ENCODE data around the gene TMEM80. TPM values are rescaled to one million over a fixed set of nuclear protein-coding genes. Genes with fewer than 3 reads are reported as not detected.

The TMEM80 gene
- total RNA-seq, 2 experiments from 2014 or later, result 9.5 to 9.8 TPM

- Mint-ChIP-seq H3K4me3 (no peak overlapping the region), H3K9me3 (no peaks in the 10 kb centered on the region), H3K27ac (no peak overlapping the region), H3K27me3 (no peaks in the 10 kb centered on the region), H3K4me1 (ENCODE audit: low read depth) (peaks cover 13% of the 10 kb centered on the region), H3K36me3 (no peaks in the 10 kb centered on the region)
- ChIA-PET CTCF (no interaction called here), POLR2A (no interaction called here)
- intact Hi-C loops (cut with micrococcal nuclease), result no loop called here
- DNase-seq, result no peak
These were observed 46.5 kb downstream of the TMEM80 start for GRCh38 chr11:742156-742546.

- ChIA-PET POLR2A (no interaction called here), CTCF (no interaction called here)
- DNase-seq, result no peak
- H3K36me3 Mint-ChIP-seq, result no peaks in the 10 kb centered on the region
- no peak overlapping the region for H3K27ac Mint-ChIP-seq
- intact Hi-C loops (cut with micrococcal nuclease), result no loop called here
- peaks cover 8% of the 10 kb centered on the region for H3K4me1 Mint-ChIP-seq (ENCODE audit: low read depth)
- no peak overlapping the region for H3K4me3 Mint-ChIP-seq
- no peaks in the 10 kb centered on the region for H3K27me3 Mint-ChIP-seq
- no peaks in the 10 kb centered on the region for H3K9me3 Mint-ChIP-seq
These were observed 47.1 kb downstream of the TMEM80 start for GRCh38 chr11:742571-743201.

- no peak overlapping the region for H3K4me3 Mint-ChIP-seq
- H3K4me1 Mint-ChIP-seq (ENCODE audit: low read depth), result peaks cover 14% of the 10 kb centered on the region
- CTCF ChIA-PET, result interaction anchor here (2.1 to 3.6 kb wide), 2 partner anchors 17 to 19 kb away, joined by 5 to 16 read pairs; no protein-coding TSS in a partner anchor
- DNase-seq, result no peak
- POLR2A ChIA-PET, result no interaction called here
- H3K27me3 Mint-ChIP-seq, result no peaks in the 10 kb centered on the region
- peaks cover 2% of the 10 kb centered on the region for H3K36me3 Mint-ChIP-seq
- no peaks in the 10 kb centered on the region for H3K9me3 Mint-ChIP-seq
- intact Hi-C loops (cut with micrococcal nuclease), result no loop called here
- no peak overlapping the region for H3K27ac Mint-ChIP-seq
These were observed 49.8 kb downstream of the TMEM80 start for GRCh38 chr11:745428-745827.

GRCh38 chr11:746289-747157 is 50.9 kb downstream of the TMEM80 start:
- H3K4me3 Mint-ChIP-seq, result peak overlapping the region; percentile 81
- H3K27ac Mint-ChIP-seq, result no peak overlapping the region
- ChIA-PET POLR2A (interaction anchor here (0.5 to 2.9 kb wide), 6 partner anchors 8 to 219 kb away, joined by 3 to 13 read pairs (median 6); no protein-coding TSS in a partner anchor), CTCF (interaction anchor here (1.0 to 3.6 kb wide), 3 partner anchors 20 to 185 kb away, joined by 3 to 16 read pairs (median 3); no protein-coding TSS in a partner anchor)
- H3K9me3 Mint-ChIP-seq, result no peaks in the 10 kb centered on the region
- peaks cover 2% of the 10 kb centered on the region for H3K36me3 Mint-ChIP-seq
- peak; percentile 54 for DNase-seq
- H3K27me3 Mint-ChIP-seq, result no peaks in the 10 kb centered on the region
- peaks cover 14% of the 10 kb centered on the region for H3K4me1 Mint-ChIP-seq (ENCODE audit: low read depth)
- intact Hi-C loops (cut with micrococcal nuclease), result loop anchor here (1.0 to 2.0 kb wide), 3 partner anchors 20 to 51 kb away; partner anchors contain the start of genes DEAF1 and TMEM80

- H3K27me3 Mint-ChIP-seq, result no peaks in the 10 kb centered on the region
- no peaks in the 10 kb centered on the region for H3K9me3 Mint-ChIP-seq
- peaks cover 17% of the 10 kb centered on the region for H3K4me1 Mint-ChIP-seq (ENCODE audit: low read depth)
- DNase-seq, result peak; percentile 92
- intact Hi-C loops (cut with micrococcal nuclease), result loop anchor here (1.0 to 2.0 kb wide), 3 partner anchors 21 to 52 kb away; partner anchors contain the start of genes DEAF1 and TMEM80
- ChIA-PET POLR2A (interaction anchor here (0.5 to 2.9 kb wide), 9 partner anchors 9 to 220 kb away, joined by 3 to 13 read pairs (median 4); no protein-coding TSS in a partner anchor), CTCF (interaction anchor here (0.8 to 3.6 kb wide), 5 partner anchors 12 to 193 kb away, joined by 3 to 16 read pairs (median 5); no protein-coding TSS in a partner anchor)
- H3K27ac Mint-ChIP-seq, result peak within 1 kb of the TSS; percentile 54
- peaks cover 3% of the 10 kb centered on the region for H3K36me3 Mint-ChIP-seq
- peak within 1 kb of the TSS; percentile 81 for H3K4me3 Mint-ChIP-seq
These were observed 51.8 kb downstream of the TMEM80 start, which contains the start of gene TALDO1 for GRCh38 chr11:747158-748006. TSS of gene TALDO1 (plus strand) at chr11:747464. CDS start at chr11:747482, 18 bp downstream.

GRCh38 chr11:748007-748359 is 52.4 kb downstream of the TMEM80 start:
- H3K36me3 Mint-ChIP-seq, result peaks cover 8% of the 10 kb centered on the region
- no peak for DNase-seq
- H3K9me3 Mint-ChIP-seq, result no peaks in the 10 kb centered on the region
- ChIA-PET POLR2A (interaction anchor here (0.6 to 2.9 kb wide), 8 partner anchors 9 to 55 kb away, joined by 3 to 13 read pairs (median 3); partner anchors contain the start of gene CEND1), CTCF (interaction anchor here (1.4 to 3.6 kb wide), 3 partner anchors 14 to 193 kb away, joined by 5 to 16 read pairs (median 7); no protein-coding TSS in a partner anchor)
- intact Hi-C loops (cut with micrococcal nuclease), result no loop called here
- H3K27ac Mint-ChIP-seq, result peak overlapping the region; percentile 54
- peaks cover 17% of the 10 kb centered on the region for H3K4me1 Mint-ChIP-seq (ENCODE audit: low read depth)
- no peaks in the 10 kb centered on the region for H3K27me3 Mint-ChIP-seq
- peak overlapping the region; percentile 81 for H3K4me3 Mint-ChIP-seq

GRCh38 chr11:749731-750130 is 54.1 kb downstream of the TMEM80 start:
- Mint-ChIP-seq H3K4me3 (peak overlapping the region; percentile 26), H3K4me1 (ENCODE audit: low read depth) (peaks cover 17% of the 10 kb centered on the region), H3K27me3 (no peaks in the 10 kb centered on the region), H3K36me3 (peaks cover 8% of the 10 kb centered on the region), H3K9me3 (no peaks in the 10 kb centered on the region), H3K27ac (peak overlapping the region; percentile 33)
- POLR2A ChIA-PET, result no interaction called here
- CTCF ChIA-PET, result no interaction called here
- DNase-seq, result no peak
- intact Hi-C loops (cut with micrococcal nuclease), result no loop called here

Other genes with a start within 250 kb of the TMEM80 start
- gene PTDSS2, start 245.5 kb upstream of the TMEM80 start, total RNA-seq, result 10 to 100 TPM; 15.0 to 16.7 TPM
- gene RNH1, start 188.6 kb upstream of the TMEM80 start, total RNA-seq, result 100 to 1,000 TPM; 127 to 134 TPM
- gene HRAS, start 160.2 kb upstream of the TMEM80 start, total RNA-seq, result 10 to 100 TPM; 39.8 to 42.0 TPM
- 1 to 10 TPM; 1.3 to 1.6 TPM for gene LRRC56, start 158.3 kb upstream of the TMEM80 start, total RNA-seq
- gene LMNTD2, start 135.1 kb upstream of the TMEM80 start, total RNA-seq, result 1 to 10 TPM; 3.1 to 3.9 TPM
- gene RASSF7, start 134.8 kb upstream of the TMEM80 start, total RNA-seq, result 10 to 100 TPM; 18.8 to 21.9 TPM
- gene PHRF1, start 119.3 kb upstream of the TMEM80 start, total RNA-seq, result 10 to 100 TPM; 32.4 to 33.5 TPM
- gene IRF7, start 79.9 kb upstream of the TMEM80 start, total RNA-seq, result 10 to 100 TPM; 79.9 to 80.7 TPM
- gene CDHR5, start 70.9 kb upstream of the TMEM80 start, total RNA-seq, result not detected
- not detected for gene SCT, start 68.6 kb upstream of the TMEM80 start, total RNA-seq
- under 1 TPM; 0.21 to 0.39 TPM for gene DRD4, start 58.5 kb upstream of the TMEM80 start, total RNA-seq
- gene DEAF1, start 594 bp upstream of the TMEM80 start, total RNA-seq, result 10 to 100 TPM; 41.5 to 50.5 TPM
- 10 to 100 TPM; 12.4 to 12.6 TPM for gene EPS8L2, start 10.4 kb downstream of the TMEM80 start, total RNA-seq
- 100 to 1,000 TPM; 284 to 296 TPM for gene TALDO1, start 51.6 kb downstream of the TMEM80 start, total RNA-seq
- 10 to 100 TPM; 36.6 to 39.1 TPM for gene GATD1, start 81.7 kb downstream of the TMEM80 start, total RNA-seq
- gene CEND1, start 94.3 kb downstream of the TMEM80 start, total RNA-seq, result 1 to 10 TPM in 1 of 2 experiments, under 1 TPM in 1; 0.68 to 1.1 TPM
- 10 to 100 TPM; 28.4 to 32.2 TPM for gene SLC25A22, start 102.5 kb downstream of the TMEM80 start, total RNA-seq
- 10 to 100 TPM; 28.3 to 32.1 TPM for gene PIDD1, start 109.4 kb downstream of the TMEM80 start, total RNA-seq
- gene RPLP2, start 114.2 kb downstream of the TMEM80 start, total RNA-seq, result 1,000 to 10,000 TPM; 2,941 to 2,963 TPM
- gene PNPLA2, start 123.1 kb downstream of the TMEM80 start, total RNA-seq, result 10 to 100 TPM; 33.2 to 35.0 TPM
- 1 to 10 TPM; 1.8 to 2.3 TPM for gene CRACR2B, start 132.1 kb downstream of the TMEM80 start, total RNA-seq
- gene CD151, start 137.1 kb downstream of the TMEM80 start, total RNA-seq, result 10 to 100 TPM; 40.2 to 40.9 TPM
- 10 to 100 TPM; 70.4 to 74.0 TPM for gene POLR2L, start 146.7 kb downstream of the TMEM80 start, total RNA-seq
- gene TSPAN4, start 147.0 kb downstream of the TMEM80 start, total RNA-seq, result 1 to 10 TPM; 5.2 to 5.3 TPM
- 10 to 100 TPM; 61.5 to 61.6 TPM for gene CHID1, start 215.0 kb downstream of the TMEM80 start, total RNA-seq
- gene AP2A2, start 230.1 kb downstream of the TMEM80 start, total RNA-seq, result 10 to 100 TPM; 42.8 to 44.1 TPM